Ishikawa (cell line): ENCODE measurements around the gene PAK6.

ENCODE experiments used
- CEBPB ChIP-seq: IDR thresholded peaks from 2 replicates; pipeline ENCODE4 v1.6.1; 2012
- CREB1 ChIP-seq: IDR thresholded peaks from 2 replicates; pipeline ENCODE4 v1.6.1; 2012; ENCODE audit warnings: low read depth
- EGR1 ChIP-seq: IDR thresholded peaks from 2 replicates; pipeline ENCODE4 v1.6.1; 2012
- EP300 ChIP-seq: IDR thresholded peaks from 2 replicates; pipeline ENCODE4 v1.6.1; 2012; ENCODE audit warnings: borderline replicate concordance
- FOXM1 ChIP-seq: IDR thresholded peaks from 2 replicates; pipeline ENCODE4 v1.6.1; 2012; ENCODE audit warnings: low read depth, borderline replicate concordance
- MAX ChIP-seq: IDR thresholded peaks from 2 replicates; pipeline ENCODE4 v1.6.1; 2012
- NFIC ChIP-seq: IDR thresholded peaks from 2 replicates; pipeline ENCODE4 v1.6.1; 2012
- RAD21 ChIP-seq: IDR thresholded peaks from 2 replicates; pipeline ENCODE4 v1.6.1; 2012; ENCODE audit warnings: low read depth
- TAF1 ChIP-seq: IDR thresholded peaks from 2 replicates; pipeline ENCODE4 v1.6.1; 2012; ENCODE audit warnings: low read depth, mild to moderate bottlenecking
- TCF12 ChIP-seq: IDR thresholded peaks from 2 replicates; pipeline ENCODE4 v1.6.1; 2012; ENCODE audit warnings: low read depth
- TEAD4 ChIP-seq: IDR thresholded peaks from 2 replicates; pipeline ENCODE4 v1.6.1; 2012
- USF1 ChIP-seq: IDR thresholded peaks from 2 replicates; pipeline ENCODE4 v1.6.1; 2012
- YY1 ChIP-seq: IDR thresholded peaks from 2 replicates; pipeline ENCODE4 v1.6.1; 2012; ENCODE audit warnings: low read depth
- ZBTB7A ChIP-seq: IDR thresholded peaks from 2 replicates; pipeline ENCODE4 v1.6.1; 2012; ENCODE audit warnings: low read depth
- TF ChIP-seq, protein P1 (sequence below): IDR thresholded peaks from 2 replicates; pipeline ENCODE4 v1.6.1; 2012; ENCODE audit warnings: low read depth, mild to moderate bottlenecking

PAK6 gene

DNA sequence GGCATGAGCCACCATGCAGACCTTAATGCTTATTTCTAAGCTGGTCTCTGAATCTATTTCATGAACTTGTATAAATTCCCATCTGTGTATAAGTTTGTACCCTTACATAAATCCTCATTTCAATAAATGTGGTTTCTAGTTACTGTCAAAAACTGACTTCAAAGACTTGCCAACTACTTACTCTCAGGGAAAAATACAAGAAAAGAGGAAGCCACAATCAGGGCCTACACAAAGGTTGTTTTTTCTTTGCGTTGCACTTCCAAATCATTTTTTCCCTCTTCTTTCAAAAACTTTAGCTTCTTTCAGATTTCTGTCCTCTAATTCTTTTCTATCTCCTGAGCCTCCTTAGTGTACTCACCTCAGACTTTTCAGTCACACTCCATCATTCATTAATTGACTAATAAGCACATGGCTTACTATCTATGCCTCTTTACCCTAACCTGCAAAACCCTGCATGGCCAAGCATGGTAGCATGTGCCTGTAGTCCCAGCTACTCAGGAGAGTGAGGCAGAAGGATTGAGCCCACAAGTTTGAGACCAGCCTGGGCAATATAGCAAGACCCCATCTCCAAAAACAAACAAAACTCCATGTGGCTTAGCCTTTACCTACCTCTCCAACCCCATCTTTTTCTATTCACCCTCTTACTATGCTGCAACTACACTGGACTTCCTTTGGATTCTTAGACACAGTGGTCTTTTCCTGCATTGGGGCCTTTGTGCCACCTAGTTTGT is 40.3 kb upstream of the PAK6 start:
- TF ChIP-seq, protein P1, sequence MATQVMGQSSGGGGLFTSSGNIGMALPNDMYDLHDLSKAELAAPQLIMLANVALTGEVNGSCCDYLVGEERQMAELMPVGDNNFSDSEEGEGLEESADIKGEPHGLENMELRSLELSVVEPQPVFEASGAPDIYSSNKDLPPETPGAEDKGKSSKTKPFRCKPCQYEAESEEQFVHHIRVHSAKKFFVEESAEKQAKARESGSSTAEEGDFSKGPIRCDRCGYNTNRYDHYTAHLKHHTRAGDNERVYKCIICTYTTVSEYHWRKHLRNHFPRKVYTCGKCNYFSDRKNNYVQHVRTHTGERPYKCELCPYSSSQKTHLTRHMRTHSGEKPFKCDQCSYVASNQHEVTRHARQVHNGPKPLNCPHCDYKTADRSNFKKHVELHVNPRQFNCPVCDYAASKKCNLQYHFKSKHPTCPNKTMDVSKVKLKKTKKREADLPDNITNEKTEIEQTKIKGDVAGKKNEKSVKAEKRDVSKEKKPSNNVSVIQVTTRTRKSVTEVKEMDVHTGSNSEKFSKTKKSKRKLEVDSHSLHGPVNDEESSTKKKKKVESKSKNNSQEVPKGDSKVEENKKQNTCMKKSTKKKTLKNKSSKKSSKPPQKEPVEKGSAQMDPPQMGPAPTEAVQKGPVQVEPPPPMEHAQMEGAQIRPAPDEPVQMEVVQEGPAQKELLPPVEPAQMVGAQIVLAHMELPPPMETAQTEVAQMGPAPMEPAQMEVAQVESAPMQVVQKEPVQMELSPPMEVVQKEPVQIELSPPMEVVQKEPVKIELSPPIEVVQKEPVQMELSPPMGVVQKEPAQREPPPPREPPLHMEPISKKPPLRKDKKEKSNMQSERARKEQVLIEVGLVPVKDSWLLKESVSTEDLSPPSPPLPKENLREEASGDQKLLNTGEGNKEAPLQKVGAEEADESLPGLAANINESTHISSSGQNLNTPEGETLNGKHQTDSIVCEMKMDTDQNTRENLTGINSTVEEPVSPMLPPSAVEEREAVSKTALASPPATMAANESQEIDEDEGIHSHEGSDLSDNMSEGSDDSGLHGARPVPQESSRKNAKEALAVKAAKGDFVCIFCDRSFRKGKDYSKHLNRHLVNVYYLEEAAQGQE, result no peak
- TF ChIP-seq ZBTB7A (no peak), CREB1 (no peak), TEAD4 (no peak), NFIC (no peak), CEBPB (no peak), FOXM1 (no peak), EP300 (no peak), YY1 (no peak), USF1 (no peak), RAD21 (no peak), MAX (no peak), TAF1 (no peak), TCF12 (no peak)

DNA sequence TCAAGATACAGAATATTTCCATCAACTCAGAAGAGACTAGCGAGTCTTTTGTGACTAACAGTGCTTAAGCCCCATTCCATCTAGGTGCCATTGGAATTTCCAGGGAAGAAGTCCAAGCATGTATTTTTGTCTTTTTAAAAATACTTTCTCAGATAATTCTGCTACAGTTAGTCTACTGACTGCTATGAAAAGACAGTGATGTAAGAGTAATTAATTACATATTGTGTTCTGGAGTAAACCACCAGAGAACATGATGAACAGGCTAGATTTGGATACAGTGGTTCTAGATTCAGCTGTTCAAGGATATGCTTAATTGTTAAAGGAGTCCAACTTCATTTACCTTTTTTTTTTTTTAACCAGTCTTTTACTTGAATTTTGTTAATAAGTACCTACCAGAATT is 34.8 kb upstream of the PAK6 start:
- TF ChIP-seq NFIC (no peak), EP300 (no peak), EGR1 (no peak), USF1 (no peak), CREB1 (no peak), TCF12 (no peak), RAD21 (no peak), MAX (no peak), ZBTB7A (no peak), CEBPB (no peak), YY1 (no peak), TAF1 (no peak), FOXM1 (no peak), TEAD4 (no peak)
- TF ChIP-seq, protein P1, result no peak

DNA sequence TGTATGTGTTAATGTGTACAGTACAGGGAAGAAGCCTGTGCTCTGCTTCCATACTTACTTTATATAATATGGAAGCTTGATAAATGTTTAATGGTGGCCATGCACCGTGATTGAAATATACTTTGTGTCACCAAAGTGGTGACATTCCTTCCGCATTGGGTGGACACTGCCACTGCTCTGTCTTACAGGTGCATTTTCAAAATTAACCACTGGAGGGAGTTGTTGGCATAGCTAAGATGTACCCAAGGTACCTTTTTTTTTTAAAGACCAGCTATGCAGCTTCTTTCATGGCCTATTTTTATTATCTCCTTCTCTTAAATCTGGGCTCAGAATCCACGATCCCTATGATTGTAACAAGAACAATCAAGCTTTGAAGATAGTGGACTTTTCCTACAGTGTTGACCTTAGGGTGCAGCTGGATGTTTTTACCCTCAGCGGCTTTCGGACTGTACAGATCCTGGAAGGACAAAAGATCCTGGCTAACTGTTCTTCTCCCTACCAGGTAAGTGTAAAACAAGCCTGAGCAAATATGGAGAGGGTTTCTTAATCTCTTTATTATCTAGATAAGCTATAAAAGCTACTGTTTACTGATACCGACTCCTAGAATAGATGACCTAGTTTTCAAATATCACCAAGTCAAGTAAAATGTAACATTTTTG is 21.6 kb upstream of the PAK6 start:
- TF ChIP-seq TEAD4 (0 out of 2 replicates have a peak, but pooled peaks have one; percentile 37), RAD21 (peak; percentile 80), TAF1 (no peak)

DNA sequence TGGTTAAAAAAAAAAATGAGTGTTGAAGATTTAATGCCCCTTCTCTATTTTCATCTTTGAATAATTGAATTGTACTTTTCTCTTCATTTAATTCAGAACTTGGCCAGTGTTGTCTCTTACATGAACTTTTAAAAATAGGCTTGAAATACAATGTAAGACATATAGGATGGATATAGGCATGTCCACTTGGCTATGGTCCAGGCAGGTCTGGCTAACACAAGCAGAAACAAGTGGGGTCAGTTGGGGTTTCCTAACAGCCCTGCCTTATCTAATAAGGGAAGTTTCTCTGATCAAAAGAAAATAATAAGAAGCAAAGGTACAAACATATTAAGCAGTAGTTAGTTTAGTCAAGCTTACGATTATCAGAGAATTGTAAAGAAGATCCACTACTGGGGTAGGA is 19.1 kb upstream of the PAK6 start:
- TF ChIP-seq, protein P1, result no peak
- no peak for TF ChIP-seq ZBTB7A
- TF ChIP-seq TAF1, result no peak
- TF ChIP-seq CREB1, result no peak
- no peak for TF ChIP-seq MAX
- no peak for TF ChIP-seq CEBPB
- TF ChIP-seq TCF12, result no peak
- TF ChIP-seq FOXM1, result no peak
- no peak for TF ChIP-seq EGR1
- no peak for TF ChIP-seq TEAD4
